GM20000 (cell line): ENCODE data around the gene WFDC5.

Experiments
- DNase-seq: peaks from one replicate; pipeline ENCODE4 v3.0.0; 2012; ENCODE audit warnings: low spot score
- CTCF ChIP-seq: IDR thresholded peaks from 2 replicates; pipeline ENCODE4 v1.5.1; 2012; ENCODE audit warnings: mild to moderate bottlenecking, control low read depth; ENCODE audit errors: extremely low read depth, missing control alignments

Gene WFDC5

DNA sequence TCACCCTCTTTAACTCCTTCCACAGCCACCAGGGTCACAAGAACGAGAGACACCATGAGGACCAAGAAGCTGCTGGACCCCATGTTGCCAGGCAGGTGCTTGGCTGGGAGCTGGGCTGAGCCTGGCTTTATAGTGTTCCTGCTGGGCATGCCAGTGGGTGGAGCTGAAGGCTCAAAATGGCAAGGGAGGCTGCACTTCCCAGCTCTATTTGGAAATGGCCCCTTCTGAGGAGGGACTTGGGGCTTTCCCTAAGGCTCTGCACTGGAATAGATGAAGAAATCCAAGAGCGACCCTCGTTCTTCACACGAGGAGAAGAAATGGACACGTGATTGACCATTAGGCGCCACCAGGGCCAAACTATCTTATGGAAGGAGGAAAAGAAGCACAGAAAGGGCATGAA lies 9.4 kb upstream of the WFDC5 start, which contains the start of gene WFDC12:
TSS of gene WFDC12 (minus strand) at position 101 of the 400 bp plus-strand sequence. CDS start at position 83, 18 bp downstream.
- no peak for DNase-seq
- no peak for TF ChIP-seq CTCF

GRCh38 chr20:45121388-45121787 lies 6.4 kb upstream of the WFDC5 start:
- no peak for TF ChIP-seq CTCF
- DNase-seq: no peak

DNA sequence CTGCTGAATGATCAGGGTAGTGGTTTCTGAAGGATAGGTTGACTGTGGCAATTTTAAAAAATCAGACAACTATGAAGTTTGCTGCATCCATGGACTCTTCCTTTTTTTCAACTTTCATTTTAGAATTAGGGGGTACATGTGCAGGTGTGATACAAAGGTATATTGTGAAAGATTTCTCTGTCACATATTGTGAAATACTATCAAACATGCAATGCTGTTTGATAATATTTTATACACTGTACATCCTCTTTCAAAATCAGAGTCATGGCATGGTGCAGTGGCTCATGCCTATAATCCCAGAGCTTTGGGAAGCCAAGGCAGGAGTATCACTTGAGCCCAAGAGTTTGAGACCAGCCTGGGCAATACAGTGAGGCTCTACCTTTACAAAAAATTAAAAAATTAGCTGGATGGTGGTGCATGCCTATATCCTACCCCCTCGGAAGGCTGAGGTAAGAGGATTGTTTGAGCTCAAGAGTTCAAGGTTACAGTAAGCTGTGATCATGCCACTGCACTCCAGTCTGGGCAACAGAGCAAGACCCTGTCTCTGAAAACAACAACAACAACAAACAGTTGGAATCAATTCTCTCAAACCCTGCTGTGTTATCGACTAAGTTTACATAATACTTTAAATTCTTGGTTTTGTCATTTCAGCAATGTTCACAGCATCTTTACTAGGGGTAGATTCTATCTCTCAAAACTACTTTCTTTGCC lies 4.7 kb upstream of the WFDC5 start:
- DNase-seq: no peak
- TF ChIP-seq CTCF: no peak

DNA sequence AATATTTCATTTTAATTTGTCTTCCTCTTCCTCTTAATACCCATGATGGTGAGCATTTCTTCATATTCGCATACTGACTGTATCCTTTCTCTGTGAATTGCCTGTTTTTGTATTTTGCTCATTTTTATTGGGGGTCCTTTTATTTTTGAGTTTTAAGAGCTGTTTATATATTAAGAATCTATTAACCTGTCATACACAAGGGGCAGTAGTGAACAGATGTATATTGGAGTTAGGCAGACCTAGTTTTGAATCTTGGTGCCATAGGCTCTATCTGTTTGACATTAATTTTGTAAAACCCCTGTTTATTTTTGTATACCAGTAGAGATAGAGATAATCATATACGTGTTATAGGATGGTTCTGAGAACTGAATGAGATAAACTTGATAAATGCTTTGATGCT lies 3.1 kb upstream of the WFDC5 start:
- no peak for DNase-seq
- TF ChIP-seq CTCF: no peak

DNA sequence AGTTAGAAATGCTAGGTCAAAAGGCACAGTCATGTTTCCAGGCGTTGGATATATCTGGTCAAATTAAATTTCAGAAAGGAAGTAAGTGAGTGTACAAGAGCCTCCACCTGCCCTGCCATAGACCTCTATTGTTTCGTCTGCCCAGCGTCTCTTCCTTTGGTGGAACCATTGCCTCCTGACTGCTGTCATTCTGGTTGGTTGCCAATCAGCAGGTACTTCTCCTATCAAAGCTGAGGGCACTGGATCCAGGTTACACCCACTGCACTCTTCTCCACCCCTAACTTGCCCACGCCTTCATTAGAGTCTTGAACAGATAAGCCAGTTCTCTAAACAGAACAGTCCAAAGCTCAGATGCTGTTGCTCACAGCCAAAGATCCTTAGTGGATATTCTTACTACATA lies 2.6 kb upstream of the WFDC5 start:
- DNase-seq: no peak
- no peak for TF ChIP-seq CTCF

- no peak for DNase-seq
- TF ChIP-seq CTCF: no peak
Measured at GRCh38 chr20:45115829-45116228, 855 bp upstream of the WFDC5 start.

- no peak for TF ChIP-seq CTCF
- peak; percentile 4 for DNase-seq
Measured at GRCh38 chr20:45115386-45115774, 406 bp upstream of the WFDC5 start.
